Progenitor cell of endocrine pancreas (in vitro differentiated cells): ENCODE data around the gene CAMK1D. TPM values are rescaled to one million over a fixed set of nuclear protein-coding genes. Genes with fewer than 3 reads are reported as not detected.
"Not testable (repeated sequence)": the region's sequence is repeated elsewhere in the genome, so short reads cannot be mapped to it uniquely, and the experiment has no call there.

Source experiments
- DNase-seq: peaks from one replicate; pipeline ENCODE4 v3.0.0; 2021; ENCODE audit warnings: low spot score; ENCODE audit not compliant: unreplicated experiment
- H3K27ac Mint-ChIP-seq: 2 replicates; pipeline ENCODE4 v1.8.0; 2021; ENCODE audit warnings: mild to moderate bottlenecking, moderate library complexity, mixed read lengths
- H3K27me3 Mint-ChIP-seq: 2 replicates; pipeline ENCODE4 v1.8.0; 2021; ENCODE audit warnings: mixed read lengths
- H3K36me3 Mint-ChIP-seq: 2 replicates; pipeline ENCODE4 v1.8.0; 2022; ENCODE audit warnings: mixed read lengths; ENCODE audit not compliant: insufficient read depth
- H3K4me1 Mint-ChIP-seq: 2 replicates; pipeline ENCODE4 v1.8.0; 2021; ENCODE audit warnings: low read depth, mixed read lengths
- H3K4me3 Mint-ChIP-seq: 2 replicates; pipeline ENCODE4 v1.8.0; 2021; ENCODE audit warnings: low read depth, mild to moderate bottlenecking, moderate library complexity, mixed read lengths
- H3K9me3 Mint-ChIP-seq: 2 replicates; pipeline ENCODE4 v1.8.0; 2021; ENCODE audit warnings: low read depth, mixed read lengths
- CTCF ChIP-seq: fragments of 200-600 bp; sonication (generic); IDR thresholded peaks from one replicate; pipeline ENCODE4 v1.5.0; 2021; ENCODE audit warnings: antibody characterized with exemption, mild to moderate bottlenecking; ENCODE audit not compliant: unreplicated experiment
- total RNA-seq: library from RNA; stranded (reverse); gene quantifications from 2 replicates; pipeline ENCODE4 v1.2.1, GENCODE V29; 2021

CAMK1D gene
- total RNA-seq, 1 donor from 2014 or later, result 10.8 TPM

GRCh38 chr10:12711350-12711708, 362.0 kb downstream of the CAMK1D start:
- Mint-ChIP-seq H3K27ac (no peak overlapping the region), H3K27me3 (peaks cover 2% of the 10 kb centered on the region), H3K36me3 (no peaks in the 10 kb centered on the region), H3K4me1 (no peaks in the 10 kb centered on the region), H3K4me3 (no peak overlapping the region), H3K9me3 (no peaks in the 10 kb centered on the region)
- no peak for DNase-seq
- no peak for TF ChIP-seq CTCF

- H3K27ac Mint-ChIP-seq, result no peak overlapping the region
- no peaks in the 10 kb centered on the region for H3K9me3 Mint-ChIP-seq
- no peak for DNase-seq
- H3K36me3 Mint-ChIP-seq, result no peaks in the 10 kb centered on the region
- H3K27me3 Mint-ChIP-seq, result peaks cover 4% of the 10 kb centered on the region
- H3K4me3 Mint-ChIP-seq, result no peak overlapping the region
- H3K4me1 Mint-ChIP-seq, result no peaks in the 10 kb centered on the region
- TF ChIP-seq CTCF, result no peak
These were observed 363.1 kb downstream of the CAMK1D start for GRCh38 chr10:12712293-12712983.

GRCh38 chr10:12712984-12713316, 363.6 kb downstream of the CAMK1D start:
- H3K4me3 Mint-ChIP-seq, H3K36me3 Mint-ChIP-seq, DNase-seq, H3K27ac Mint-ChIP-seq, H3K27me3 Mint-ChIP-seq, H3K4me1 Mint-ChIP-seq, H3K9me3 Mint-ChIP-seq: not testable (repeated sequence)

- H3K27ac Mint-ChIP-seq, result no peak overlapping the region
- H3K36me3 Mint-ChIP-seq, result no peaks in the 10 kb centered on the region
- no peak overlapping the region for H3K4me3 Mint-ChIP-seq
- H3K4me1 Mint-ChIP-seq, result peaks cover 8% of the 10 kb centered on the region
- H3K27me3 Mint-ChIP-seq, result peaks cover 11% of the 10 kb centered on the region
- no peak for TF ChIP-seq CTCF
- DNase-seq, result no peak
- peaks cover 9% of the 10 kb centered on the region for H3K9me3 Mint-ChIP-seq
These were observed 366.7 kb downstream of the CAMK1D start for GRCh38 chr10:12716042-12716441.

- Mint-ChIP-seq H3K9me3 (peaks cover 10% of the 10 kb centered on the region), H3K27me3 (peaks cover 15% of the 10 kb centered on the region), H3K4me3 (no peak overlapping the region), H3K36me3 (no peaks in the 10 kb centered on the region), H3K27ac (no peak overlapping the region), H3K4me1 (peaks cover 13% of the 10 kb centered on the region)
- TF ChIP-seq CTCF, result peak; percentile 16
- no peak for DNase-seq
These were observed 368.8 kb downstream of the CAMK1D start for GRCh38 chr10:12717981-12718707.

GRCh38 chr10:12719365-12719764, 370.0 kb downstream of the CAMK1D start:
- H3K27ac Mint-ChIP-seq, result no peak overlapping the region
- H3K4me1 Mint-ChIP-seq, result peaks cover 15% of the 10 kb centered on the region
- no peak for DNase-seq
- TF ChIP-seq CTCF, result no peak
- H3K36me3 Mint-ChIP-seq, result no peaks in the 10 kb centered on the region
- peaks cover 10% of the 10 kb centered on the region for H3K9me3 Mint-ChIP-seq
- no peak overlapping the region for H3K4me3 Mint-ChIP-seq
- peaks cover 19% of the 10 kb centered on the region for H3K27me3 Mint-ChIP-seq
